ENCODE results near the gene NF1. TPM values are rescaled to one million over a fixed set of nuclear protein-coding genes. Genes with fewer than 3 reads are reported as not detected.

The NF1 gene
- total RNA-seq, 4 donors from 2014 or later = 34.8 to 106 (median 59.2) TPM

DNA sequence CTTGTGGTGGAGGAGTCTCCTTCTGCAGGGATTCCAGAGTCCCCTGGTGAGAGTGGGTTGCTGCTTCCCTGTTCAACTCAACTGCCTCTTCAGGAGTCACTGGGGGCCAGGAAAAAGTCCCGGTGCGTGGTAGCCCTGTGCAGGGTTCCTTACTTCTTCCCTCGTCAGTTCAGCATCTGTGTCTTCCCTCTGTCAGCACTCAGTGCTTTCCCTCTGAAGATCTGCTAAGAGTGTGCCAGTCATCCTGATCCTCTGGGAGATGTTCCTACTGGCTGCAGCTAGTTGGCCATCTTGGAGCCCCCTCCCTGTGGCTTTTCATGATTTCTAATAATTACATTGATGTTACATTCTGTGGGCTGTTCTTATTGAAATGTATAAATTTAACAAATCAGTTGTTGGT, 36.5 kb downstream of the NF1 start:
- in situ Hi-C loops (cut with MboI; ENCODE audit: low pct_ligation_motif_present in 1 of 4, low pct_unique_long_range_greater_than_20kb in 1 of 4, low sequenced_read_pairs in 3 of 4) (no loop called here), intact Hi-C loops (cut with DNase I; ENCODE audit: low total_unique reads) (no loop called here)
- Histone ChIP-seq H3K27ac (no peak overlapping the region), H3K36me3 (no peaks in the 10 kb centered on the region), H3K4me1 (no peaks in the 10 kb centered on the region), H3K4me3 (no peak overlapping the region), H3K9me3 (no peaks in the 10 kb centered on the region), H3K27me3 (no peaks in the 10 kb centered on the region)
- WGBS, 2 donors (ENCODE audit: low coverage in 1 of 2) = 95 to 100% methylated on average over 3 of the region's 3 CpGs
- TF ChIP-seq, protein P1, sequence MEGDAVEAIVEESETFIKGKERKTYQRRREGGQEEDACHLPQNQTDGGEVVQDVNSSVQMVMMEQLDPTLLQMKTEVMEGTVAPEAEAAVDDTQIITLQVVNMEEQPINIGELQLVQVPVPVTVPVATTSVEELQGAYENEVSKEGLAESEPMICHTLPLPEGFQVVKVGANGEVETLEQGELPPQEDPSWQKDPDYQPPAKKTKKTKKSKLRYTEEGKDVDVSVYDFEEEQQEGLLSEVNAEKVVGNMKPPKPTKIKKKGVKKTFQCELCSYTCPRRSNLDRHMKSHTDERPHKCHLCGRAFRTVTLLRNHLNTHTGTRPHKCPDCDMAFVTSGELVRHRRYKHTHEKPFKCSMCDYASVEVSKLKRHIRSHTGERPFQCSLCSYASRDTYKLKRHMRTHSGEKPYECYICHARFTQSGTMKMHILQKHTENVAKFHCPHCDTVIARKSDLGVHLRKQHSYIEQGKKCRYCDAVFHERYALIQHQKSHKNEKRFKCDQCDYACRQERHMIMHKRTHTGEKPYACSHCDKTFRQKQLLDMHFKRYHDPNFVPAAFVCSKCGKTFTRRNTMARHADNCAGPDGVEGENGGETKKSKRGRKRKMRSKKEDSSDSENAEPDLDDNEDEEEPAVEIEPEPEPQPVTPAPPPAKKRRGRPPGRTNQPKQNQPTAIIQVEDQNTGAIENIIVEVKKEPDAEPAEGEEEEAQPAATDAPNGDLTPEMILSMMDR (IDR thresholded peaks at IDR 0.05) = no peak
- no peak for TF ChIP-seq POLR2AphosphoS5 (IDR thresholded peaks at IDR 0.05)
- no peak for TF ChIP-seq EP300 (IDR thresholded peaks at IDR 0.05; ENCODE audit: low read depth)
- no peak for TF ChIP-seq POLR2A (IDR thresholded peaks at IDR 0.05)
- DNase-seq = no peak

DNA sequence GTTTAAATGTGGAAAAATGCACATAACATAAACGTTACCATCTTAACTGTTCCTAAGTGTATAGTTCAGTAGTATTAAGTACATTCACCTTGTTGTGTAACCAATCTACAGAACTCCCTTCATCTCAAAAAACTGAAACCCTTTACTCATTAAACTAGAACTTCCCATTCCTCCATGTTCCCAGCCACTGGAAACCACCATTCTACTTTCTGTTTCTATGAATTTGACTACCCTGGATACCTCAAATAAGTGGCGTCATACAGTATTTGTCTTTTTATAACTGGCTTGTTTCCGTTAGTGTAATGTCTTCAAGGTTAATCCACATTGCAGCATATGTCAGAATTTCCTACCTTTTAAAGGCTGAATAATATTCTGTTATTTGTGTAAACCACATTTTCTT, 38.2 kb downstream of the NF1 start:
- Histone ChIP-seq H3K36me3 (no peaks in the 10 kb centered on the region), H3K27me3 (no peaks in the 10 kb centered on the region), H3K4me3 (no peak overlapping the region), H3K27ac (no peak overlapping the region), H3K9me3 (no peaks in the 10 kb centered on the region), H3K4me1 (no peaks in the 10 kb centered on the region)
- TF ChIP-seq POLR2AphosphoS5 (IDR thresholded peaks at IDR 0.05) (no peak), POLR2A (IDR thresholded peaks at IDR 0.05) (no peak), EP300 (IDR thresholded peaks at IDR 0.05; ENCODE audit: low read depth) (no peak)
- TF ChIP-seq, protein P1 (IDR thresholded peaks at IDR 0.05) = no peak
- no peak for DNase-seq
- in situ Hi-C loops (cut with MboI; ENCODE audit: low pct_ligation_motif_present in 1 of 4, low pct_unique_long_range_greater_than_20kb in 1 of 4, low sequenced_read_pairs in 3 of 4) (no loop called here), intact Hi-C loops (cut with DNase I; ENCODE audit: low total_unique reads) (no loop called here)
- WGBS, 2 donors (ENCODE audit: low coverage in 1 of 2) = 92 to 95% methylated on average over 3 of the region's 3 CpGs

DNA sequence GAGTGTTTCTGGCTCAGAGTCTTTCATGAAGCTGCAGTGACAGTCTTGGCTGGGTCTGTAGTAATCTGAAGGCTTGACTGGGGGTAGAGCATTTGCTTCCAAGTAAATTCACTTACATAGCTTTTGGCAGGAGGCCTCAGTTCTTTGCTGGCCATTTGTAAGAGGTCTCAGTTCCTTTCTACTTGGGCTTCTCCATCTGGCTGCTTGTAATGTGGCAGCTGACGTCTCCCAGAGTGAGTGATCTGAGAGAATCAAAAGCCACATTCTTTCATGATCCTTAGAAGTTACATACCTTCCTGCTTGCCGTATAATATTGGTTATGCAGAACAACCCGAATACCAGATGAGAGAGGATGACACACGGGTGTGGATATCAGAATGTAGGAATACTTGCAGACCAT, 39.8 kb downstream of the NF1 start:
- in situ Hi-C loops (cut with MboI; ENCODE audit: low pct_ligation_motif_present in 1 of 4, low pct_unique_long_range_greater_than_20kb in 1 of 4, low sequenced_read_pairs in 3 of 4) = no loop called here

DNA sequence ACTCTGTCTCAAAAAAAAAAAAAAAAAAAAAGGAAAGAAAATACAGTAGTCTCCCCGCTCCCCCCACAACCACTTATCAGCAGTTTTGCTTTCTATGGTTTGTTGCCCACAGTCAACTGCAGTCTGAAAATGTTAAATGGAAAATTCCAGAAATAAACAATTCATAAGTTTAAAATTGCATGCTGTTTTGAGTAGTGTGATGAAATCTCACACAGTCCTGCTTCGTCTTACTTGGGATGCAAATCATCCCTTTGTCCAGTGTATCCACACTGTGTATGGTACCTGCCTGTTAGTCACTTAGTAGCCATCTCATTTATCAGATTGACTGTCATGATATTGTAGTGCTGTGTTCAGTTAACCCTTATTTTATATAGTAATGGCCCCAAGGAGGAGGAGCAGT, 41.5 kb downstream of the NF1 start:
- H3K27me3 ChIP-seq = no peaks in the 10 kb centered on the region
- no peak for DNase-seq
- WGBS, 2 donors (ENCODE audit: low coverage in 1 of 2) = 80 to 86% methylated on average over 2 of the region's 2 CpGs
- no peaks in the 10 kb centered on the region for H3K36me3 ChIP-seq
- no peak overlapping the region for H3K27ac ChIP-seq
- no peak overlapping the region for H3K4me3 ChIP-seq
- no peaks in the 10 kb centered on the region for H3K9me3 ChIP-seq
- TF ChIP-seq POLR2A (IDR thresholded peaks at IDR 0.05) (no peak), POLR2AphosphoS5 (IDR thresholded peaks at IDR 0.05) (no peak), EP300 (IDR thresholded peaks at IDR 0.05; ENCODE audit: low read depth) (no peak)
- TF ChIP-seq, protein P1 (IDR thresholded peaks at IDR 0.05) = no peak
- H3K4me1 ChIP-seq = no peaks in the 10 kb centered on the region
- intact Hi-C loops (cut with DNase I; ENCODE audit: low total_unique reads) (no loop called here), in situ Hi-C loops (cut with MboI; ENCODE audit: low pct_ligation_motif_present in 1 of 4, low pct_unique_long_range_greater_than_20kb in 1 of 4, low sequenced_read_pairs in 3 of 4) (no loop called here)

More for the DNA sequence above, 39.8 kb downstream of the NF1 start:
- no peak for TF ChIP-seq POLR2A (IDR thresholded peaks at IDR 0.05)
- intact Hi-C loops (cut with DNase I; ENCODE audit: low total_unique reads) = no loop called here
- Histone ChIP-seq H3K9me3 (no peaks in the 10 kb centered on the region), H3K27me3 (no peaks in the 10 kb centered on the region), H3K27ac (no peak overlapping the region), H3K36me3 (no peaks in the 10 kb centered on the region), H3K4me3 (no peak overlapping the region), H3K4me1 (no peaks in the 10 kb centered on the region)
- DNase-seq = no peak
- WGBS, 2 donors (ENCODE audit: low coverage in 1 of 2) = 55 to 93% methylated on average over 2 to 4 of the region's 4 CpGs

DNA sequence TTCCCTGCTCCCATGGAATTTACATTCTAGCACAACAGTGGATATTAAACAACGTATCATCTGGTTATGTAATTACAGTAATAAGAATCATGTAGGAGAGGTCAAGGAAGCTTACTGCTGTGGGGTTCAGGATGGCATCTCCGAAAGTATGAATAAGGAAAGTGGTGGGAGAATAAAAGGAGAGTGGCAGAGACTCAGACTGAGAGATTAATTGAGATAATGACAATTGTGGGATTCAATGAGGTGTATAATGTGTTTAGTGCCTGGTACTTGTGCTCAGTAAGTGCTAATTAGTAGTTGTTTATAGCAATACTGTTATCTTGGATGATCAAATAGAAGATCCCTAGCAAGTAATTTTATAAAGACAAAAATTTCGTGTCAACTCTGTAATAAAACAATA, 45.3 kb downstream of the NF1 start:
- 92 to 97% methylated on average over 3 of the region's 3 CpGs for WGBS, 2 donors (ENCODE audit: low coverage in 1 of 2)
- Histone ChIP-seq H3K27ac (no peak overlapping the region), H3K36me3 (no peaks in the 10 kb centered on the region), H3K9me3 (no peaks in the 10 kb centered on the region), H3K4me3 (no peak overlapping the region), H3K4me1 (no peaks in the 10 kb centered on the region), H3K27me3 (no peaks in the 10 kb centered on the region)
- DNase-seq = no peak
- TF ChIP-seq POLR2A (IDR thresholded peaks at IDR 0.05) = no peak
- TF ChIP-seq, protein P1 (IDR thresholded peaks at IDR 0.05) = no peak
- TF ChIP-seq EP300 (IDR thresholded peaks at IDR 0.05; ENCODE audit: low read depth) = no peak
- TF ChIP-seq POLR2AphosphoS5 (IDR thresholded peaks at IDR 0.05) = no peak
- in situ Hi-C loops (cut with MboI; ENCODE audit: low pct_ligation_motif_present in 1 of 4, low pct_unique_long_range_greater_than_20kb in 1 of 4, low sequenced_read_pairs in 3 of 4) (no loop called here), intact Hi-C loops (cut with DNase I; ENCODE audit: low total_unique reads) (loop anchor here (10.0 kb wide), 1 partner anchor 1445 kb away; no protein-coding TSS in a partner anchor)
